HG02970 (cell line): Measurements from ENCODE around the gene C1orf141.
"Not testable (repeated sequence)": the region's sequence is repeated elsewhere in the genome, so short reads cannot be mapped to it uniquely, and the experiment has no call there.

ENCODE experiments used
- ATAC-seq: cut with Tn5 transposase; IDR thresholded peaks from one replicate; pipeline ENCODE4 v1.9.1; 2021; ENCODE audit warnings: mild to moderate bottlenecking, moderate library complexity, moderate number of reproducible peaks; ENCODE audit not compliant: unreplicated experiment, low FRiP score

The C1orf141 gene

DNA sequence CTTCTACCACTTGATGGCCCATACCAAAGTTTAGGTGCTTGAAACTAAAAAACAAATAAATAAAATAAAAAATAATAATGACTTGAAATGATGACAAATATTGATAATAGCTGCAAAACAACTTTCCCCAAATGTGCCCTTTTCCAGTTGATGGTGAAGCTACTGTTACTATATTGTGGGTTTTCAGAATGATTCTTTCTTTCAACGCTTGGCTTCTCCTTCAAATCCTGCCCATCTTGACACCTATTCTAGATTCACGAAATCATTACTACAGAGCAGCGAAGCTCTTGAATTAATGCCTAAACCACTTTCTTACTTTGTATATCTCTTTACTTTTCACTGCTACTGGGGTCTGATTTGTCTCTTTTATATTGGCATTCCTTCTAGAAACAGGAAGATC, 9.2 kb upstream of the C1orf141 start:
- ATAC-seq = no peak

DNA sequence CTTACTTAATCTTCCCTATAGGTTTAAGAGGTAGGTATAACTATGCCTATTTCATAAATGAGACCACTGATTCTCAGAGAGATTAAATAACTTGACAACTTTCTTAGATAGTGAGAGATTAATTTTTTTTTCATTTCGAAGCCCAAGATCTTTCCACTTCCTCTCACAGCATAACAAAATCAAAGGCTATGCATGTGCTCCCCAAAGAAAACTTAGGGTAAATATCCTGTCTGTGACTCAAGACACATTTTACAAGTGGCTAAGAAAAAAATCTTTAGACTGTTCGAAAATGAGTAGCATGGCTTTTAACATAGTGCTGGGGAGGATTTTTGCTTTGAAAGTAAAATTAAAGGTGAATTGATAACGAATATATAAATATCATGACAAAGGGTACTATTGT, 8.2 kb upstream of the C1orf141 start:
- no peak for ATAC-seq

DNA sequence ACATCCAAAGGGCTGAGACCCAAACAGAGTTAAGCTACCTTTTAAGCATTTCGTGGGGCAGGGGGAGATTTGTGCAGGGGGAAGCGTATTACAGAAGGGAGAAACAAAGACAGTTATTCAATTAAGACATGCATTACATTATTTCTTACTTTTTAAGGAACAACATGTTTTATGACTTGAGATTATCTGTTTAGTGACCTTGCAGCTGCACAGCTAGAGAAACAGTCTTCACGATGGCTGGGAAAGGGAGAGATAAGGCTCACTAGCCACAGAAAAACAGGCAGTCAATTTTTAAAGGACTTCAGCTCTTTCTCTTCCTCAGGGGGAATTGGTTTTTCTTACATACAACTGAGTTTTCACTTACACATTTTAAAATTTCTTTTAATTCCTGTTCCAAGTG, 7.1 kb upstream of the C1orf141 start:
- not testable (repeated sequence) for ATAC-seq

DNA sequence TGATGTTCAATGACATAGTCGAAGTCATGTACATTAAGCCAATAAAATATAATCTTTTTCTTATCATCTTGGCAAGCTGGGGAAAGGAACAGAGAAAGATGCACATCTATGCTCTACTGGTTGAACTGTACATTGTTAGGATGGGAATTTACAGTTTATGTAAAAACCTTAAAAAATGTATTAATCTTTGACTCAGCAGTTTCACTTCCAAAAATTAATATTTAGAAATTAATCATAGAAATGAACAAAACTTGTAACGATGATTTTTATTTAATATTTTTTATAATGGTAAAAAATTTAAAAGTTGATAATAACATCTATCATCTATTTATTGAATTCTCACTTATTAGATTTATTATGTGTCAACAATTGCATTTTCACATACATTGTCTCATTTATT, 5.7 kb upstream of the C1orf141 start:
- ATAC-seq = no peak

DNA sequence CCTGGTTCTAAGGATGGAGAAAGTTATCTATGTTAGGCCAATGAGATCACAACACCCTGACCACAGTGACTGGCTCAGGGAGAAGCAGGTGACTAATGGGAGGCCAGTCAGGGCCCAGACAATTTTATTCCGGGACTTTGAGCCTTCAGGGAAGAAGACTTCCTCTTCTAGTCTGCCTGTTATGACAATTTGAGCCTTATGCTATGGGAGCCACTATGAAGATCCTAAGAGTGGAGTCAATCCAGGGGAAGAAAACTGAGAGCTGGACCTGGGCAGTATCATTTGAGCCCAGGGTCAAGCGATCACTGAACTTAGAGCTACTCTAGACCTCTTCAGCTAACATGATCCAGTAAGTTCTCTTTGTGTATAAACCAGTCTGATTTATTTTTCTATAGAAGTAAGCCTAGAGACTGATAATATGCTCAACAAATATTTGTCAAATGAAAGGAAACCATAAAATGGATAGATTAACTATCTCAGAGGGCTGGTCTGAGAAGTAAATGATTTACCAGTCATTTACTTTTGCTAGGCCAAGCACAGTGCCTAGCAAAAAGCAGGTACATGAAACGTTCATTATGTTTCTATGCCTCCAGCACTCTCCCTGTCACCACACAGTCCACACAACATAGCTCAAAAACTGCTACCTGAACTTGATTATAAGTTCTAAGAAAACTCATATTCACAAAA, 4.2 kb upstream of the C1orf141 start:
- no peak for ATAC-seq

DNA sequence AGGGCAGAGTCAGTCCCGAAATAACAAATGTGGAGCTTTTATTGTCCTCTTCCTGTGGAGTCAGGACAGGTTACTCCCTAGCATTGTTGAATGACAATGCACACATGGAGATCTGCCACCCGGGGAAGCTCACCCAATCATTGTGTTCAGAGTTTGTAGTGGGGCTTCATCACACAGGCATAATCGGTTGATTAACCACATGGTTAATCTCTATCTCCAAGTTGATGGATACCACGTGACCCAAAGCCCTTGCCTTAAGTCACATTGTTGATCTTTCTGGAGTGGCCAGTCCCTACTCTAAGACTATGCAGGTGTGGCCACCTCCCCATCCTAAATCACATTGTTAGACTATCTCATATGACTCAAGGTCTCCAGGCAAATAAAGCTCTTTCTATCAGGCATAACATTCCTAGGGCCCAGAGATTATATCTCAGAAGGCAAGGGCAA, 2.6 kb upstream of the C1orf141 start:
- no peak for ATAC-seq

DNA sequence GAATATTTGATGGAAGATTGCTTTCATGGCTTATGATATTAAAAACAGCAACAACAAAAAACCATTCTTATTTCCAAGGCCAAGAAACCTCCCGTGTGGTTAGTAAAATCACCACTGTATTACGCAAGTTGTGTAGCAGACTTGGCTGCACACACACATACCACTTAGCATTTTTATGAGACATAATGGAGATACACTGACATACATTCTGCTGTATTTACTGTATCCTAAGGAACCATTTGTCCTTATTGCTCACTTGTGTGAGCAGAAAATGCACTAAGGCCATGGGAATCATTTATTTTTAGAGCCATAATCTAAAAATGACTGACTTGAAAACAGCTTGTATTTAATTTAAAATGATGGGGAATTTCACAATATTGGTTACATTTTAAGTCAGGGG, 584 bp upstream of the C1orf141 start:
- no peak for ATAC-seq

DNA sequence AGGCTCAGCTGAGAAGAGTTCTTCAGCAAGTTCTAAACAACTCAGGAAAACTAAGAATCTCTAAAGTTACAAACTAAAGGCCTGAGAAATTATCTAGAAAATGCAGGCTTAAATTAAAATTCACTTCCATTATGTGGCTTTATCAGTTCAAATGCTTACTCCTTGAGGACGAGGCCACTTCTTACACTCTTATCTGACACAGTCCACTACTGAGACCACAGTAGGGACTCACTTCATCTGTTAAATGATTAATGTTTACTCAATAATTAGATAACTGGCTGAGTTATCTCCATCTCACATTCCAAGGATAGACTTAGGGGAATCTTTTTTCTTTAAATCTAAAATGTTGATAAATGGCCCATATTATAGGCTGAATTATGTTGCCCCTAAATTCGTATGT, 1.6 kb downstream of the C1orf141 start:
- no peak for ATAC-seq

DNA sequence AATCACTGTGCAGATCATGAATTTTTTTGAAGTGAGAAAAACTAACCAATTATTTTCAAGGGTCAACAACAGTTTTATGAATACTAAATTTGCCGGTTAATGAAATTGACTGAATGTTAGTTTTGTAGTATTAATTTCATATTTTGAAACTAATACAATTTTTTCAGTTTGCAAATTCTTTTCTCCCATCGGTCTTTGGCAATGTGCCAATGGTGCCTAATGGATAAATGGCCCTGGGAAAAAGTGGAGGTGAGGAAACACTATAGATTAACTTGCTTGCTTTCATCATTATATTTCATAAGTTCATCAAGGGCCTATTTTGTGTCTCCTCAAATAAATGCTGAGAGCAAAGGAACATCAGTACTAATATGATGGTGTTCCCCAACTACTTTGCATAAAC, 4.1 kb downstream of the C1orf141 start:
- ATAC-seq = no peak

DNA sequence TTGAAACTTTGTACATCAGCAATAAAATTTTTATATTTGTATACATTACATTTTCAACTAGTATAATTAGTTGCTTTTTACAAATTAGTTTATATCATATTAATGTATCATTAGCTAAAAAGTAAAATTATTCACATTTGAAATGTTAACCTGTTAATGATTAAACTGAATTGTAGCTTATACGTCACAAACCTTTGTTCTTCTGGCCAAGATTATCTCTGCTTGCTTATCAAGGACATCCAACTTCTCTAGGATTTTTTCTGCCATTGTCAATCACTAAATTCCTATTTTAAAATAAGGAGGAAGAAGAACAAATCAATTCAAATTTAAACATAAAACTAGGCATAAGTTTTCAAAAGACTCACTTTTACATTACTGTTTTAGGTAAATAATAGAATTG, 7.8 kb downstream of the C1orf141 start:
- ATAC-seq = no peak

DNA sequence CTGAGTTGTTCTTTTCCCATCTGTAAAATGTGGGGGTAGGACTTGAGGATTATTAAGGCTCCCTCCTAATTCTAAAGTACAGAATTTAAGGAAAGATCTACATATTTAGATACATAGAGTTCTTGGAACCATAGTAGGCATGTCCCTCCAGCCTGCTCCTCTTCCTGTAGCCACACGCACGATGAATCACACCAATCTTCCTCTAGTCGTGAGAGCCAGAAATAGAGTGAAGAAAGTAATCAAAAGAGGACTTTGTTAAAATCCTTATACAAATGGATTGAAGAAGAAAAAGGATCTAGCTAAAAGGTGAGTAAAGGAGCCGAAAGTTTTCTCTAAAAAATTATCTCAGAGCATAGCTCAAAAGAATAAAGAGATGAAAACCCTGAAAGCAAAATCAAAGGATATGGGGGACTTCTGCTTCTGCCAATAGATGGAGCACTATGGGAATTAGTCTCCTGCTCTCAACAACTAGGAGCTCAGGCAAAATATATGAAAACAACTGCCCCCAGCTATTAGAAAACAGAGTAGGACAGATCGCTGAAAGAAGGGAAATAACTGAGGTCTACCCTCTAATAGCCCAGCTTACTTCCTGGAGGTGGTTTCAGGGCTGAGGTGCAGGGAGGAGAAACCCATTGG, 8.5 kb downstream of the C1orf141 start:
- no peak for ATAC-seq

DNA sequence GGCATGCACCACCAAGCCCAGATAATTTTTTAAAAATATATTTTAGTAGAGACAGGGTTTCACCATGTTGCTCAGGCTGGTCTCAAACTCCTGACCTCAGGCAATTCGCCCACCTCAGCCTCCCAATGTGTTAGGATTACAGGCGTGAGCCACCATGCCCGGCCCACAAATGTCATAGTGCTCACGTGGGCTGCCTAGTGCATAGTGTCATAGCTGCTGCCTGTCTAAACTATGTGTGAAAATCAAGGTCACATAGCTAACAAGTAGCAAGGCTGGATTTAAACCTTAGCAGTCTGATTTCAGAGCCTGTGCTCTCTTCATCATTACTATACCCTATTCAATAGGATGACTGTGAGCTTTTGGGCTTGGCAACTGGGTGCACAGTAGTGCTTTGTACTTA, 10.3 kb downstream of the C1orf141 start:
- ATAC-seq = no peak

DNA sequence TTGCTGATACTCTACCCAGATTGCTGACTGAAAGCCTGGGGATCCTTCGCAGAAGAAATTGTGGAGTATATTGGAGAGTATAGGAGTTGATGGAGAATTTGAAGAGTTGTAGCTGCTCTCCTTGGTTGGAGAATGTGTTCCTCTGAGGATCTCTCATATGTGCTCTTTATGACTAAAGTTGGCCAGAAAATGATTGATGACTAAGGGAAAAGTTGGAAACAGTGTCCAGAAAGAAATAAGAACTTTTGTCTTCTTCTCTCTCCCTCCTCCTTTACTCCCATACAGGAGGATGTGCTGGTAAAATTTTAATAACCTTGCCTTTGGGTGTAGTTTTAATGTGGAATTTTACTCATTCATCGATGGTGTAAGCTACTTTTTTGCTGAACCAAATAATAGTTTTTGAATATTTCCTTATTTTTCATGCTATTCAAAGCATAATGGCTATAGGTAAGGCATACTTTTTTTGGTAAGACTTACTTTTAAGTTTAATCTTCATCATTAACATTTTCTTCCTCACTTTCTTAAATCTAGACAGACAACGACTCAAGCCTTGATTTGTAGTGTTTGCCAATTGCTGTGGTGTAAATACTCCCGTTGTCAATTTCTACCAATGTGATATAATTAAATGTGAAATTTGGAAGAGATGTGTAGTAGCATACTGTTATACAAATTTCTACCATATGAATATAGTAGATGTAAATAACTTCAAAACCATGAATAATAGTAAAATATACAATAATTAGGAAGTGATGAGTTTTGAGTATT, 13.7 kb downstream of the C1orf141 start:
- ATAC-seq = no peak

DNA sequence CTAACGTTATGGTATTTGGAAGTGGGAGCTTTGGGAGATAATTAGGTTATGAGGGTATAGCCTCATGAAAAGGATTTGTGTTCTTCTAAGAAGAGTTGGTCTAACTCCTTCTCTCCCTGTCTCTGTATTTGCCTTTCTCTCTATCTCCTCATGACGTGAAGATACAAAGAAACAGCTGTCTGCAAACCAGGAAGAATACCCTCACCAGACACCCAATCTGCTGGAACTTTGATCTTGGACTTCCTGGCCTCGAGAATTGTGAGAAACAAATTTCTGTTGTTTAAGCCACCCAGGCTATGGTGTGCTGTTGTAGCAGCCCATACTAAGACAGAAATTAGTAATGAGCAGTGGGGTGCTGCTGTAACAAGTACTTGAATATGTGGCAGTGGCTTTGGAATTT, 16.1 kb downstream of the C1orf141 start:
- ATAC-seq = no peak

DNA sequence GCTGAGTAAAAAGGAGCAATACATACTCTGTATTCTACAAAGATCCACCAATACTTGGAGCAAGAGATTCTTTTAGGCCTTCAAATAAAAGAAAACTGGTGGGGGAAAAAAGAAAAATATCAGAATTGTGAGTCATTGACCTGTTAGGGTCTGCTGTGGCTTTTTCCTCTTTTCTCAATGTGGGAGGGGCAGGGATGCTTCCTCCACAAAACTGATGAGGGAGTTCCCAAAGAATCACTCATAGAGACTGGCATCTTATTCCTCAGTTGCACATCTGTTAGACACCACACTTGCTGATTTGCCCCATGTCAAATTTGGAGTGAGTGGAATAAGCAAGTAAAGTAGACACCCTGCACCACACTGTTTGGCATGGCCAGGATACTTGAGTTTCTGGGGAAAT, 16.6 kb downstream of the C1orf141 start:
- ATAC-seq = no peak

DNA sequence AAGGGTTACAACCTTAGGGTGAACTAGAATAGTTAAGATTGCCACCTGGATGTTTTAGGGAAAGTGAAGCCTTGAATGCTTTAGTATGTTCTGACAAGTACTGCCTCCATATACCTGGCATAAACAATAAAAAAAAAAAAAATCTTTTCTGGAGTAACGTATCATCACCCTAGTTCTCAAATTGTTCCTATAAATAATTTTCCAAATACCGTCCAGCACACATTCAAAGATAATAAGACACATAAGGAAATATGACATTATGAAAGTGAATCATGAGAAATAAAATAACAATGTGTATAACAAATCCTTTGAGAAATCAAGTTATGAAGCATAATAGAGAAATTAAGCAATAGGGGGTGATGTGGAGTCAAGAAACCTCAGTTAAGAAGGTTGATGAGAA, 20.6 kb downstream of the C1orf141 start:
- no peak for ATAC-seq

DNA sequence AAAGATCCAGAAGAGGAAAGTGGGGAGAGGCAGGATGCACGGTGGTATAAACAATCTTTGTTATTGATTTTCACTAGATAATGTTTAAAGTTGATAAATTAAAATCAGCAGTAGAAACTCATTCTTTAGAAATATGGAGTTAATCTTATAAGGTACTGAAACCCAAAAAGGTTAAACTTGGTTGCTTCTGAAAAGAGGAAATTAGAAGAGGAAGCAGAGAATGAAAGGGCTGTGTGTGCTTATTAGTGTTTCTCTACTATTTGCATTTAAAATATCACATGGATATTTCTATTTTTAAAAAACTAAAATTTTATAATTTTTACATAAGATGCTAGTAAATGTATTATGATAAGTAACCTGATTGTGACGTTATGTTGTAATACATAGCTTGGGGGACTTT, 24.4 kb downstream of the C1orf141 start:
- ATAC-seq = no peak

DNA sequence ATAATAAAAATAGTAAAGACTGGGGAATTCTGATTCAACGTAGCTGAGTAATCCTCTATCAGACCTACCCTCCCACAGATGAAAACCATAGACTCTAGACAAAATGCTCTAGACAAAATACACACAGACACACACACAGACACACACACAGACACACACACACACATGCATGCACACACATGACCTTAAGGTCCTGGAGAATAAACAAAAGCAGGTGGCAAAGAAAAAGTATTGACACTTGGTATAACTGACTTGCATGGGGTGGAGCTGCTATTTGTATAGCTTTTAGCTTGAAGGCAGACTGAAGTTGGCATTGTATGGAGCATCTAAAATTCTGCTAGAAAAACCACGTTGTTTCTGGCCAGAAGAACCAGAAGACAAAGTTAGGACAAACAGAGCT, 29.3 kb downstream of the C1orf141 start:
- no peak for ATAC-seq

DNA sequence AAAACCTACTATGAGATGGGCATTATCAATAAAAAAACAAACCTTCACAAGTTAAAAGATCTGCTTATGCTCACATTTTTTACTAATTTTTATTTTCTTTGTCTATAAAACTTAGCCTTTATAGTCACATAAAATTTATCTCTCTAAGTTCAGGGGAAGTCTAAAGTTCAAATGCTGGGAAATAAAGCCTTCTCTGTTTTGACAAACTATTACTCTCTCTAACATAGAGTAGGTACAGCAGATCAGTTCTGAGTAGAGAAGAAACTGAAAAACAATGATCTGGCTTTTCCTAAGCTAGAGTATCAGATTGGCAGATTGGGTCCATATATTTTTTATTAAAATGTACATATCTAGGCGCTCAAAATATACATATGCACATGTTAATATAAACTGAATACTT, 31.2 kb downstream of the C1orf141 start:
- no peak for ATAC-seq

DNA sequence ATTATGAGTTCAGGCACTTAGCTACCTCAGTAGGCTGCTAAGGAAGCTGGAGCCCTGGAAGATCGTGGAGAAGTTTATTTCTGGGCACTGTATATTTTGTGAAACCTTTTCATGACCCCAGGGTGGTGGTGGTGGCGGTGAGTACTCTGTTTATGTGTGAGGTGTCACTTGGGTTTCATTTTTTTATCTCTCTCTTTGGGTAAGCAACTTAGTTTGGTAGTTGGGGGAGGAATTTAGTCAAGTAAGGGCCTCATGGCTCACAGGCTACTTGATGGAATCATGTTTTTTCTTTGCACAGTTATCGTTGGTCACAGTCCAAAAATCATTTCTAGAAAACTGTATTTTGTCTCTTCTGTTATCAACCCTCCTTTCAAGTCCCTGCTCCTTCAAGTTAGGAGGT, 33.9 kb downstream of the C1orf141 start:
- ATAC-seq = no peak

DNA sequence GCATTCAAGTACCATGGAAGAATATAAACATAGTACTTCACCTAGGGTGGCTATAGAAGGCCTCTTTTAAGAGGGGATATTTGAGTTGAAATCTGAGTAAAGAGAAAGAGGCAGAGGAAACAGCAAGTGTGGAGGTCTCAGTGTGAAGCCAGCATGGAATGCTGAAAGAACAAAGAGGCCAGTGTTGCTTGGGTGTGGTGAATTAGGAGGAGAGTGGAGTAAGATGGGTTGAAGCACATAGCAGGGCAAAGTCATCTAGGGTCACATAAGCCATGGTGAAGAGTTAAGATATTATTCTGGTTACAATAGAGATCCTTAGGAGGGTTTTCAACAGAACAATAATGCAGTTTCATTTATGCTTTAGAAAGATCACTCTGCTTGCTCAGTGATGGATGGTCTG, 37.5 kb downstream of the C1orf141 start:
- ATAC-seq = no peak

DNA sequence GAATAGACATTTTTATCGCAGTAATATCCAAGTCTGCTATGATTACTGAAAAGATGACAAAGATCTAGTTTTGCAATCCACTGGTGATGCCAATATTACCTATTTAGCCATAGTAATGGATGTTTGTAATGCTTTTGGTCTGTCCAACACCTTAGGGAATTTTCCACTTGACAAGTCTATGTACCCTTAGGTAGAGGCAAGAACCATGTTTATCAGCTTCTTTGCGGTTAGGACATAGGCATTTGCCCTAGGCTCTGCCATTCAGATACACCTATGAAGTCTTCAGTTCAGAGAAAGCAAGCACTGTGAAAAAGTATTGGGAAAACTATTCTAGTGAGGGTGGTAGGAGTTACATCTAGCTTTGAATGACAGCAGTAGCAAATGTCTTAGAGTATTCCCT, 40.6 kb downstream of the C1orf141 start:
- no peak for ATAC-seq
